Neural cell (in vitro differentiated cells): Measurements from ENCODE around the gene CCND3.

Experiments used
- EZH2 ChIP-seq: fragments of 200-600, 300-800 bp; shearing (Covaris generic), sonication (generic); IDR thresholded peaks from 2 replicates; pipeline ENCODE4 v1.6.1; 2014; ENCODE audit warnings: antibody characterized with exemption, low read length, borderline replicate concordance, mild to moderate bottlenecking; ENCODE audit not compliant: insufficient read depth, poor library complexity, severe bottlenecking
- POLR2AphosphoS5 ChIP-seq: IDR thresholded peaks from 2 replicates; pipeline ENCODE4 v1.6.1; 2012
- RAD21 ChIP-seq: fragments of 450-650 bp; conservative IDR thresholded peaks from 2 replicates; pipeline ENCODE4 v1.6.1; 2014; ENCODE audit warnings: antibody characterized with exemption, mild to moderate bottlenecking, moderate library complexity
- SMC3 ChIP-seq: fragments of 450-650 bp; conservative IDR thresholded peaks from 2 replicates; pipeline ENCODE4 v1.6.1; 2014; ENCODE audit warnings: antibody characterized with exemption, mild to moderate bottlenecking, moderate library complexity; ENCODE audit not compliant: poor library complexity
- TF ChIP-seq, protein P1 (sequence below): fragments of 450-650 bp; IDR thresholded peaks from 2 replicates; pipeline ENCODE4 v1.5.1; 2014; ENCODE audit warnings: antibody characterized with exemption, mild to moderate bottlenecking, moderate library complexity; ENCODE audit not compliant: poor library complexity, severe bottlenecking
- TF ChIP-seq, protein P2 (sequence below): IDR thresholded peaks from 2 replicates; pipeline ENCODE4 v1.6.1; 2012; ENCODE audit warnings: borderline replicate concordance

- no peak for TF ChIP-seq POLR2AphosphoS5
- TF ChIP-seq RAD21: no peak
- TF ChIP-seq, protein P1, sequence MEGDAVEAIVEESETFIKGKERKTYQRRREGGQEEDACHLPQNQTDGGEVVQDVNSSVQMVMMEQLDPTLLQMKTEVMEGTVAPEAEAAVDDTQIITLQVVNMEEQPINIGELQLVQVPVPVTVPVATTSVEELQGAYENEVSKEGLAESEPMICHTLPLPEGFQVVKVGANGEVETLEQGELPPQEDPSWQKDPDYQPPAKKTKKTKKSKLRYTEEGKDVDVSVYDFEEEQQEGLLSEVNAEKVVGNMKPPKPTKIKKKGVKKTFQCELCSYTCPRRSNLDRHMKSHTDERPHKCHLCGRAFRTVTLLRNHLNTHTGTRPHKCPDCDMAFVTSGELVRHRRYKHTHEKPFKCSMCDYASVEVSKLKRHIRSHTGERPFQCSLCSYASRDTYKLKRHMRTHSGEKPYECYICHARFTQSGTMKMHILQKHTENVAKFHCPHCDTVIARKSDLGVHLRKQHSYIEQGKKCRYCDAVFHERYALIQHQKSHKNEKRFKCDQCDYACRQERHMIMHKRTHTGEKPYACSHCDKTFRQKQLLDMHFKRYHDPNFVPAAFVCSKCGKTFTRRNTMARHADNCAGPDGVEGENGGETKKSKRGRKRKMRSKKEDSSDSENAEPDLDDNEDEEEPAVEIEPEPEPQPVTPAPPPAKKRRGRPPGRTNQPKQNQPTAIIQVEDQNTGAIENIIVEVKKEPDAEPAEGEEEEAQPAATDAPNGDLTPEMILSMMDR: no peak
- no peak for TF ChIP-seq EZH2
- TF ChIP-seq SMC3: no peak
- TF ChIP-seq, protein P2, sequence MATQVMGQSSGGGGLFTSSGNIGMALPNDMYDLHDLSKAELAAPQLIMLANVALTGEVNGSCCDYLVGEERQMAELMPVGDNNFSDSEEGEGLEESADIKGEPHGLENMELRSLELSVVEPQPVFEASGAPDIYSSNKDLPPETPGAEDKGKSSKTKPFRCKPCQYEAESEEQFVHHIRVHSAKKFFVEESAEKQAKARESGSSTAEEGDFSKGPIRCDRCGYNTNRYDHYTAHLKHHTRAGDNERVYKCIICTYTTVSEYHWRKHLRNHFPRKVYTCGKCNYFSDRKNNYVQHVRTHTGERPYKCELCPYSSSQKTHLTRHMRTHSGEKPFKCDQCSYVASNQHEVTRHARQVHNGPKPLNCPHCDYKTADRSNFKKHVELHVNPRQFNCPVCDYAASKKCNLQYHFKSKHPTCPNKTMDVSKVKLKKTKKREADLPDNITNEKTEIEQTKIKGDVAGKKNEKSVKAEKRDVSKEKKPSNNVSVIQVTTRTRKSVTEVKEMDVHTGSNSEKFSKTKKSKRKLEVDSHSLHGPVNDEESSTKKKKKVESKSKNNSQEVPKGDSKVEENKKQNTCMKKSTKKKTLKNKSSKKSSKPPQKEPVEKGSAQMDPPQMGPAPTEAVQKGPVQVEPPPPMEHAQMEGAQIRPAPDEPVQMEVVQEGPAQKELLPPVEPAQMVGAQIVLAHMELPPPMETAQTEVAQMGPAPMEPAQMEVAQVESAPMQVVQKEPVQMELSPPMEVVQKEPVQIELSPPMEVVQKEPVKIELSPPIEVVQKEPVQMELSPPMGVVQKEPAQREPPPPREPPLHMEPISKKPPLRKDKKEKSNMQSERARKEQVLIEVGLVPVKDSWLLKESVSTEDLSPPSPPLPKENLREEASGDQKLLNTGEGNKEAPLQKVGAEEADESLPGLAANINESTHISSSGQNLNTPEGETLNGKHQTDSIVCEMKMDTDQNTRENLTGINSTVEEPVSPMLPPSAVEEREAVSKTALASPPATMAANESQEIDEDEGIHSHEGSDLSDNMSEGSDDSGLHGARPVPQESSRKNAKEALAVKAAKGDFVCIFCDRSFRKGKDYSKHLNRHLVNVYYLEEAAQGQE: no peak
These were observed 4.1 kb downstream of the CCND3 start for GRCh38 chr6:41937472-41937860.
